HG03103 (cell line): Measurements from ENCODE around the gene ZNF530.
A peak's percentile ranks its signal among the peaks of the same experiment; 100 is the strongest.

Source experiments
- ATAC-seq: cut with Tn5 transposase; IDR thresholded peaks from one replicate; pipeline ENCODE4 v1.9.1; 2021; ENCODE audit warnings: low read depth; ENCODE audit not compliant: unreplicated experiment

ZNF530 gene

DNA sequence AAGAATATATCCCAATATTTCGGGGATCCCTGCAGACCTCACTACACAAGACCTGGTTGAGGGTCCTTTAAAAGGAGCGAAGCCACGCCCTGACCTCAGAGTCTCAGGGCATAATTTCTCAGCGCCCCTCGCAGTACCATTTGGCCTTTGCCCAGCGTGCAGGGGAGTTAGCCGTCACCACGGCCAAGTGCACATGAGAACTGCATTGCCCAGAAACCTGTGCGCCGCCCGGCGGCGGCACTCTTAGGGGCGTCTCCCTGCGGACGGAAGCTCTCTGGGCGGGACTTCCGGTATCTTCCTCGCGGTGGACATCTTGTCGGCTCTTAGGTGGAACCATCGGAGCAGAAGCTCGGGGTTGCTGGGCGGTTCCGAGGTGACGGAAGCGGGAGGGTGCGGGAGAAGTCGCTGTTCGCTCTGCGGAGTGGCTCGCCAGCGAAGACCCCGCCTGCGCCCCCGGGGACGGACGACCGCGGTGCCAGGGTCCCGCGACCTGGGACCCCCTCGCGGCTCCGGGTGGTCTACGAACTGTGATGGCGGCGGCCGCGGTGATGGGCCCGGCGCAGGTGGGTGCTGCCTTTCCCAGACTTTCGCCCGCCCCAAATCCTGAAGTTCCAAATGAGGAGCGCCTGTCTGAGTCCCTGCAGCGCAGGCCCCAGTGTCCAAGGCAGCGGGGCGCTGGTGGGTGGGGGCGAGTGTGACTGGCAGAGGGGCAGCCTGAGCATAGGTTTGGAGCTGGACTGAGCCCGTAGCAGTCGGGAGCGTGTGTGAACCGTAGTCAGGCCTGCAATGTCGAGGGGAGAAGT is 14.5 kb downstream of the ZNF530 start, which contains the start of gene ZNF134:
Gene ZNF134, plus strand, starts transcription at position 302 of the 803 bp plus-strand sequence. CDS start 5,227 bp downstream, outside the sequence.
- ATAC-seq: peak; percentile 92

DNA sequence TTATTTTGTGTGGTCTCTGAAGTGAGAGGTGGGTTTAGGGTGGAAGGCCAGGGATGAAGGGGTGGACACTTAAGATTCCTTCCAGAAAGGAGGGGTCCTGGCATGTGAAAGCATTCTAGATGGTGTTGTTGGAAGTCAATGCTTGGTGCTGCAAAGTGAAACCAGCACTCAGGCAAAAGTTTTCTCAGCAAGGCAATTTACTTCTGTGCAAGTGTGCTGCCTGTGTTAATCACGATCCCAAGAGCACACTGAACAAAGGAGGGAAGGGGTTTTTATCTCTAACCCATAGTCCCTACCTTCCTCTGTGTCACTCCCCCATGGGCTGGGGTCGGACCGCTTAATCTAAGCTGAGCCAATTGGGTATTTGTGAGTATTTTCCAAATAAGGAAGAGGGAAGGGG is 15.7 kb downstream of the ZNF530 start:
- no peak for ATAC-seq

GRCh38 chr19:57620673-57621348 is 21.1 kb downstream of the ZNF530 start:
- ATAC-seq: no peak

DNA sequence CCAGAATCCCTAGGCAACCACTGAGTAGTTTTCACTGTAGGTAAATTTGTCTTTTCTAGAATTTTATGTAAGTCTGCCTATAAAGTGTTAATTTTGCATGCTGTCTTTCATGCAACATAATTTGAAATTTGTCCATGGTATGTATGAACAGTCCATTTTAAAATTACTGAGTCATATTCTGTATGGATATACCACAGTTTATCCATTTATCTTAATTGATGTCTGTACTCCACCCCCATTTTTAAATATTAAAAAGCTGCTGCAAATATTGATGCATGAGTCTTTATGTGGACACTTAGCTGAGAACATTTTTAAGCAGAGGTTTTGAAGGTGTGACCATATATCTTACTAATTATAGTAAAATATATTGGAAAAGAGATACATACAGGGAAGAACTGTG is 23.4 kb downstream of the ZNF530 start:
- ATAC-seq: no peak

DNA sequence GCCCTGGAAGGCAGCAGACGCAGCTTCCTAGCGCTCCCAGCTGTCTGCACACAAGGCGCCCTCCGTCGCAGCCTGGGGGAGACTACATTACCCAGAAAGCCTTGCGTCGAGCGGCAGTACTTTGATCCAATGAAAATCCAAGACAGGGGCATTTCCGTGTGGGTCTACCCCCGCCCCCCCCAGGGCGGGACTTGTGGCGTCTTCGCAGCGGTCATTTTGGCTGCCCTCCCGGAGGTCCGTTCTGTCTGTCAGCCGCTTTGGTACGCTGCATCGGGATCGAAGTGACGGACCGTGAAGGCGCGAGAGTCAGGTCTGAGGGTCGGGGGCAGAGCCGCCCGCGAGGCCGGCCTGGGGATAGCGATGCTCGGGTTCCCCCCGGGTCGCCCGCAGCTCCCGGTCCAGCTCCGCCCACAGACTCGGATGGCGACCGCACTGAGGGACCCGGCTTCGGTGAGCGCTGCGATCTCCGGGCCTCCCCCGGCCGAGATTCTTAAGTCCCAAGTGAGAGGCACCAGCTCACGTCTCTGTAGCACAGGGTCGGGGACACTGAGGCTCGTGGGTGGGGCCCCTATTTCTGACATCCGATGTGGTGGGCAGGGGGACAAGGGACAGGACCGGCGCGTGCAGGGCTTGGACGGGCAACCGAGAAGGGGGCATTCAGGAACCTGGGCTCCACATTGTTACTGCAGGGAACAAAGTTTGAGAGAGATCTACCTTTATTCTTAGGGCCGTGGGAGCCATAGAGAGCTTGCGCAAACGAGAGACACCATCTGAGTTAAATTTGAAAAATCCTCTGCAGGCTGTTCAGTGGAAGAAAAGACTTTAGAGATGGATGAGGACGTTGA is 33.5 kb downstream of the ZNF530 start, which contains the start of gene ZNF211:
Gene ZNF211, plus strand, starts transcription at position 182 of the 845 bp plus-strand sequence. Its CDS starts 179 bp downstream, at position 361.
- ATAC-seq: peak; percentile 97

- ATAC-seq: no peak
These were observed 34.1 kb downstream of the ZNF530 start for GRCh38 chr19:57633832-57634131.

GRCh38 chr19:57637379-57637778 is 37.7 kb downstream of the ZNF530 start:
- no peak for ATAC-seq

DNA sequence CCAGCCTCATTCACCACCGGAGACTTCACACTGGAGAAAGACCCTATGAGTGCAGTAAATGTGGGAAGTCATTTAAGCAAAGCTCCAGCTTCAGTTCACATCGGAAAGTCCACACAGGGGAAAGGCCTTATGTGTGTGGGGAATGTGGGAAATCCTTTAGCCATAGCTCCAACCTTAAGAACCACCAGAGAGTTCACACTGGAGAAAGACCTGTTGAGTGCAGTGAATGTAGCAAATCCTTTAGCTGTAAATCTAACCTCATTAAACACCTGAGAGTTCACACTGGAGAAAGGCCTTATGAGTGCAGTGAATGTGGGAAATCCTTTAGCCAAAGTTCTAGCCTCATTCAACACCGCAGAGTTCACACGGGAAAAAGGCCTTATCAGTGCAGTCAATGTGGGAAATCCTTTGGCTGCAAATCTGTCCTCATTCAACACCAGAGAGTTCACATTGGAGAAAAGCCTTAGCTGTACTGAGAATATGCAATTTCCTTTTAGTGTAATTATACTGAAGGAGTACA is 42.1 kb downstream of the ZNF530 start:
- no peak for ATAC-seq

- ATAC-seq: no peak
These were observed 42.8 kb downstream of the ZNF530 start for GRCh38 chr19:57642396-57643046.

DNA sequence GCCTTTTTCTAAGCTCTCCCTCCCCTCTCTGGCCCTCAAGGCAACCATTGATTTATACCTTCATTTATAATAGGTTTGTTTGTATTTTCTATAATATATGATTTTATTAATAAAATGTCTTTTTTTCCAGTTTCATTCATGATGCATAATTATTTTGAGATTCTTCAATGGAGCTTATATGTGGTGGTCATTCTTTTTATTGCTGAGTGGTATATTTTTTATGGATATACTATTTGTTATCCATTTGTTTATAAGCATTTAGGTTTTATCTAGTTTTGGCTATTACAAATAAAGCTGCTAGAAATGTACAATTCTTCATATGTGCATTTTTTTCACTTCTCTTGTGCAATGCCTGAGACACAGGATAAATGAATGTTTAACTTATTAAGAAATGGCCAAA is 44.0 kb downstream of the ZNF530 start:
- ATAC-seq: no peak

DNA sequence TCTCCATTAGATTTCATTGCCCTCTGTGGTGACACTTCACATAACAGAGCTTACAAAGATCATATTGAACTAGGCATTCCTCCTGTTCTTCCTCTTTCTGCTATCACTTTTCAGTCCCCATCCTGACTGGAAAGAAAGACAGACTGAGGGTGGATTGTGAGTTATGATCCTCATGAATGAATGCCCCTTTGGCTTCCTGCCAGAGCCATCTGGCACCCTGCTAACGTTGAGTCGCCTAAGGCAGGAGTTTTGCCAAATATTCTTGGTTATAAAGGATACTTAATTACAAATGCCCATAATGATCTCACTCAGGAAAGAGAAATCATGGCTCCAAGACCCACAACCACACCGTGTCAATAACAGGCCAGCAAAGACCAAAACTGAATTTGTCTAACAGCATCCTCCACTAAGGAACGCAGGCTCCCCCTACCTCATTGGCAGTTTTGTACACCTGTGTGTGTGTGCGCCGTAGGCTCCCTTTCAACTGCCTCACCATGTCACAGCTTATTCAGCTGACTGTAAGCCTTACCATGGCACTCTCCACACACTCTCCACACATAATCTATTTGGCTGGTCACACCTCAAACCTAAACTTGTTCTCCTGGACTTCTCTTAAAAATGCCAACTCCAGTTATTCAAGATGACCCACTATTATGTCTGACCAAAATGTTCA is 48.8 kb downstream of the ZNF530 start:
- ATAC-seq: no peak

GRCh38 chr19:57651654-57651996 is 51.9 kb downstream of the ZNF530 start:
- no peak for ATAC-seq

DNA sequence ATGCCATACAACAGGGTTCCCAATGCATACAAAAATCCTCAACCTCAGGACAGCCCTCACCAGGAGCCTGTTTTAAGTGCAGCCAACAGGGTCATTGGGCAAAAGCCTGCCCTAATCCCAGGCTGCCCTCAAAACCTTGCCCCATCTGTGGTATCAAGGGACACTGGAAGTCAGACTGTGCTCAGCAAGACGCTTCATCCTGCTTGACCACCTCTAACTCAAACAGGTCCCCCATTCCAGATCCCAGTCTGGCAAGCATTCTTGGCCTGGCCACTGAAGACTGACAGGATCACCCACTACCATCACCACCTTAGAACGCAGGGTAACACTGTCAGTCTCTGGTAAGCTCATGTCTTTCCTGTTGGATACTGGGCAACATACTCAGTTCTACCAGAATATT is 54.0 kb downstream of the ZNF530 start:
- no peak for ATAC-seq

DNA sequence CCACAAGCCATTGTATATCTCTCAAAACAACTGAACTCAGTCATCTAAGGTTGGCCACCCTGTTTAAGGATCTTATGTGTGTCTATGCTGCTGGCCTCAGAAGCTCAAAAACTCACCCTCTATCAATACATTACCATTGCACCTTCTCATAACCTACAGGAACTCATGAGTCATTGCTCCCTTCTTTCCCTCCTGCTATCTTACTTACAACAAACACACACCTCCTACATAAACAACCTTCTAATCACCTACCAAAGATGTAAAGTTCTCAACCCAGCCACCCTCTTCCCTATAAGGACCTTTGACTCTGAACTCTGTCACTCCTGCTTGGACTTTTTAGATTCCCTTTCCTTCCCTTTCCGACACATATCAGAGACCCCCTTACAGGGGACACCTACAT is 55.8 kb downstream of the ZNF530 start:
- no peak for ATAC-seq

- no peak for ATAC-seq
These were observed 56.7 kb downstream of the ZNF530 start for GRCh38 chr19:57656346-57656745.
